ENCODE data around the gene MICAL2.

The MICAL2 gene

DNA sequence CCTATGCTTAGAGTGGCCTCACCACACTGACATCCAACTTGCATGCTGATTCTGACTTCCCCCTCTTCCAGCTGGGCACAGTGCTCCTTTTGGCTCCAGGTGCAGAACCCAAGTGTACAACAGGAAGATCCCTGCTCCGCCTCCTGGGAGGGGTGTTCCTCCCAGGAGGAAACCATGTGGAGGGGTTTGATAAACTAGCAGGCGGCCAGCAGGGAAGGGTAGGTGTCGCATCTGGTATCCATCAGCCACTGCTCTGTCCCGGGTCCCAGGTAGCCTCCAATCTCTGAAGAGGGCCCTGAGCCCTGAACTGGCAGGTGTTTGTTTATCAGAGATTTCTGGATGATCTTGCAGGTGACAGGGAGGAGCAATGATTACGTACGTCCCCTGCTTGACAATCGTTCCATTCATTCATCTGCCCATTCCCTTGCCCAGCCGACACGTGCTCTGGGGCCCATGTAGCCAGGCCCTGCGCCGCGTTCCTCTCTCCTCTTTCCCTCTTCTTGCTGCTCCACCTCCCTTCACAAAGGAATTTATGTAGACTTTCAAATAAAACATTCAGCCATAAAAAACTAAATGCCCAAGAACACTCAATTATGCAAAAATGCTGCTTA is 41.2 kb upstream of the MICAL2 start:
- no peak overlapping the region for H3K27ac ChIP-seq (ENCODE audit: low read depth, low read length, severe bottlenecking)
- 89 to 95% methylated on average over 10 to 11 of the region's 12 CpGs for WGBS, 2 experiments (ENCODE audit: insufficient coverage in 2 of 2)
- H3K4me3 ChIP-seq (ENCODE audit: extremely low read depth, insufficient read depth, low read length, poor library complexity, severe bottlenecking), result no peak overlapping the region
- no peaks in the 10 kb centered on the region for H3K9me3 ChIP-seq (ENCODE audit: control insufficient read depth, low read length)
- H3K36me3 ChIP-seq (ENCODE audit: control insufficient read depth, insufficient read depth, low read length), result no peaks in the 10 kb centered on the region
- H3K4me1 ChIP-seq (ENCODE audit: control insufficient read depth, insufficient read depth, low read length, poor library complexity, severe bottlenecking), result peaks cover 32% of the 10 kb centered on the region

- no peak overlapping the region for H3K4me3 ChIP-seq (ENCODE audit: extremely low read depth, insufficient read depth, low read length, poor library complexity, severe bottlenecking)
- peaks cover 32% of the 10 kb centered on the region for H3K4me1 ChIP-seq (ENCODE audit: control insufficient read depth, insufficient read depth, low read length, poor library complexity, severe bottlenecking)
- H3K9me3 ChIP-seq (ENCODE audit: control insufficient read depth, low read length), result peaks cover 7% of the 10 kb centered on the region
- WGBS, 2 experiments (ENCODE audit: insufficient coverage in 2 of 2), result 90 to 96% methylated on average over 9 to 14 of the region's 14 CpGs
- no peaks in the 10 kb centered on the region for H3K36me3 ChIP-seq (ENCODE audit: control insufficient read depth, insufficient read depth, low read length)
- no peak overlapping the region for H3K27ac ChIP-seq (ENCODE audit: low read depth, low read length, severe bottlenecking)
Measured at GRCh38 chr11:12070446-12071267, 39.7 kb upstream of the MICAL2 start.

DNA sequence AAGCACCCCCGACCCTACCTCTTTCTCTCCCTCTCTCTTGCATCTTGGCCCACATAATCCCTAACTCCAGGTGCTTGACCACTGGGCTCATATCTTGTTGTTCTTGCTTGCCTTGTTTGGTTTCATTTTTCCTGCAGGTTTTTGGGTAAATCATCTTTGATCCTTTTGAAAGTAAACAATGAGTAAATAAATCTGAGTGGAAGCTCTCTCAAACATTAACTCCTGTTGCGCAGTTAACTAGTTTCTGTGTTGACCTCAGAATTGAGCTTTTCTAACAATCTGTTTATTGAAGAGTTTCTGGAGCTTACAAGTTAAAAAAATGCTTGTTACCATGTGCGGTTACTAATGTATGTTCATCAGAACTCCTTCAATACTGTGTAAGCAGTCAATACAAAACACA is 38.8 kb upstream of the MICAL2 start:
- Histone ChIP-seq H3K4me1 (ENCODE audit: control insufficient read depth, insufficient read depth, low read length, poor library complexity, severe bottlenecking) (peaks cover 24% of the 10 kb centered on the region), H3K9me3 (ENCODE audit: control insufficient read depth, low read length) (peaks cover 10% of the 10 kb centered on the region), H3K36me3 (ENCODE audit: control insufficient read depth, insufficient read depth, low read length) (no peaks in the 10 kb centered on the region), H3K4me3 (ENCODE audit: extremely low read depth, insufficient read depth, low read length, poor library complexity, severe bottlenecking) (no peak overlapping the region), H3K27ac (ENCODE audit: low read depth, low read length, severe bottlenecking) (no peak overlapping the region)
- 100% methylated on average over 1 of the region's 3 CpGs for WGBS, 2 experiments (ENCODE audit: insufficient coverage in 2 of 2)

GRCh38 chr11:12073436-12073835 is 37.0 kb upstream of the MICAL2 start:
- no peak overlapping the region for H3K27ac ChIP-seq (ENCODE audit: low read depth, low read length, severe bottlenecking)
- peaks cover 10% of the 10 kb centered on the region for H3K9me3 ChIP-seq (ENCODE audit: control insufficient read depth, low read length)
- H3K36me3 ChIP-seq (ENCODE audit: control insufficient read depth, insufficient read depth, low read length), result no peaks in the 10 kb centered on the region
- H3K4me1 ChIP-seq (ENCODE audit: control insufficient read depth, insufficient read depth, low read length, poor library complexity, severe bottlenecking), result peaks cover 13% of the 10 kb centered on the region
- no peak overlapping the region for H3K4me3 ChIP-seq (ENCODE audit: extremely low read depth, insufficient read depth, low read length, poor library complexity, severe bottlenecking)
- WGBS, 2 experiments (ENCODE audit: insufficient coverage in 2 of 2), result 89 to 97% methylated on average over 4 to 7 of the region's 8 CpGs

GRCh38 chr11:12073886-12074285 is 36.5 kb upstream of the MICAL2 start:
- Histone ChIP-seq H3K36me3 (ENCODE audit: control insufficient read depth, insufficient read depth, low read length) (no peaks in the 10 kb centered on the region), H3K4me1 (ENCODE audit: control insufficient read depth, insufficient read depth, low read length, poor library complexity, severe bottlenecking) (peaks cover 11% of the 10 kb centered on the region), H3K9me3 (ENCODE audit: control insufficient read depth, low read length) (peaks cover 10% of the 10 kb centered on the region), H3K4me3 (ENCODE audit: extremely low read depth, insufficient read depth, low read length, poor library complexity, severe bottlenecking) (no peak overlapping the region), H3K27ac (ENCODE audit: low read depth, low read length, severe bottlenecking) (no peak overlapping the region)
- WGBS, 2 experiments (ENCODE audit: insufficient coverage in 2 of 2), result 96 to 97% methylated on average over 3 to 4 of the region's 4 CpGs

DNA sequence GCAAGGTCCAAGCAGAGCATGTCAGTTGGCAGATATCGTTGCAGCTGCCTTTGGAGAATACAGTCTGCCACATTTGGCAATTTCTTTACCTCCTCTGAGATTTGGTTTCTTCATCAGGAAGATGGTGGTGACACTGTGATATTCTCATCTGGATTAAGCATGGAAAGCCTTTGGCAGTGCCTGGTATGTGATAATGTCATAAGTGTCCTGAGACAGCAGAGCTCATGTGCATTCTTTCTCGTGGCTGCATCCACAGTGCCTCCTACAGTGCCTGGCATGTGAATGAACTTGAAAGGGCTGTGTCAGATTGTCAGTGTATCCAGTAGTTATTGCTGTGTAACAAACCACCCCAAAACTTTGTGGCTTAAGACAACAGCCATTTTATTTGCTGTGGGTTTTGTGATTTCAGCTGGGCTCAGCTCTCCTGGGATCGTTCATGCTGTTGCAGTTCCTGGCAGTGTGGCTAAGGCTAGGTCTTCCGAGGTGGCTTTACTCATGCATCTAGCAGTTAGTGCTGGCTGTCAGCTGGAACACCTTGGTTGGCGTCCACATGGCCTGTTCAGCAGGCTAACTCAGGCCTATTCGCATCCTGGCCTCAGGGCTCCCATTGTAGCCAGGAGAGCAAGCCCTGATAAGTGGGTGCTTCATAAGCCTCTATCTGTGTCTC is 35.7 kb upstream of the MICAL2 start:
- H3K4me3 ChIP-seq (ENCODE audit: extremely low read depth, insufficient read depth, low read length, poor library complexity, severe bottlenecking), result no peak overlapping the region
- H3K9me3 ChIP-seq (ENCODE audit: control insufficient read depth, low read length), result peaks cover 10% of the 10 kb centered on the region
- WGBS, 2 experiments (ENCODE audit: insufficient coverage in 2 of 2), result 85 to 93% methylated on average over 6 of the region's 6 CpGs
- no peak overlapping the region for H3K27ac ChIP-seq (ENCODE audit: low read depth, low read length, severe bottlenecking)
- no peaks in the 10 kb centered on the region for H3K36me3 ChIP-seq (ENCODE audit: control insufficient read depth, insufficient read depth, low read length)
- peaks cover 11% of the 10 kb centered on the region for H3K4me1 ChIP-seq (ENCODE audit: control insufficient read depth, insufficient read depth, low read length, poor library complexity, severe bottlenecking)

DNA sequence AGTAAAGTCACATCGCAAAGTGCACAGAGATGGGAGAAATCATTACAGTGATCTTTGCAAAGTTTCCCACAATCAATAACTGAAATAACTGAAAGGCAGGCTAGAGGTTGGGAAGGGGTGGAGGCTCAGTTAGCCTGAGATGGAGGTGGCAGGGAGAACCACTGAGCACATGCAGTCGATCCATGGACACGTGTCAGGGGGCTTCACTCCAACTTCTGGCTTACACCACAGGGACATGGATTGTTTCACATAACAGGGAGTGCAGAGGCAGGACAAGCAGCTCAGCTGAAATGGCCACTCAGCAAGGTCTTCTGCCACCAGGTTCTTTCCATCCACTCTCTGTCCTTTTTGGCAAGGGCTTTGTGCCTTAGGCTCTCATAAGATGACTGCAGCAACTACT is 35.1 kb upstream of the MICAL2 start:
- H3K4me1 ChIP-seq (ENCODE audit: control insufficient read depth, insufficient read depth, low read length, poor library complexity, severe bottlenecking), result peaks cover 14% of the 10 kb centered on the region
- H3K9me3 ChIP-seq (ENCODE audit: control insufficient read depth, low read length), result peaks cover 10% of the 10 kb centered on the region
- H3K4me3 ChIP-seq (ENCODE audit: extremely low read depth, insufficient read depth, low read length, poor library complexity, severe bottlenecking), result no peak overlapping the region
- H3K36me3 ChIP-seq (ENCODE audit: control insufficient read depth, insufficient read depth, low read length), result no peaks in the 10 kb centered on the region
- no peak overlapping the region for H3K27ac ChIP-seq (ENCODE audit: low read depth, low read length, severe bottlenecking)
- WGBS, 2 experiments (ENCODE audit: insufficient coverage in 2 of 2), result 95 to 100% methylated on average over 3 of the region's 3 CpGs

- Histone ChIP-seq H3K36me3 (ENCODE audit: control insufficient read depth, insufficient read depth, low read length) (no peaks in the 10 kb centered on the region), H3K27ac (ENCODE audit: low read depth, low read length, severe bottlenecking) (no peak overlapping the region), H3K4me1 (ENCODE audit: control insufficient read depth, insufficient read depth, low read length, poor library complexity, severe bottlenecking) (peaks cover 14% of the 10 kb centered on the region), H3K9me3 (ENCODE audit: control insufficient read depth, low read length) (peaks cover 10% of the 10 kb centered on the region), H3K4me3 (ENCODE audit: extremely low read depth, insufficient read depth, low read length, poor library complexity, severe bottlenecking) (no peak overlapping the region)
- 90 to 91% methylated on average over 14 of the region's 15 CpGs for WGBS, 2 experiments (ENCODE audit: insufficient coverage in 2 of 2)
Measured at GRCh38 chr11:12075822-12076821, 34.3 kb upstream of the MICAL2 start.

GRCh38 chr11:12076840-12077534 is 33.4 kb upstream of the MICAL2 start:
- H3K4me1 ChIP-seq (ENCODE audit: control insufficient read depth, insufficient read depth, low read length, poor library complexity, severe bottlenecking), result peaks cover 14% of the 10 kb centered on the region
- WGBS, 2 experiments (ENCODE audit: insufficient coverage in 2 of 2), result 94 to 97% methylated on average over 3 of the region's 4 CpGs
- no peaks in the 10 kb centered on the region for H3K36me3 ChIP-seq (ENCODE audit: control insufficient read depth, insufficient read depth, low read length)
- no peak overlapping the region for H3K27ac ChIP-seq (ENCODE audit: low read depth, low read length, severe bottlenecking)
- no peak overlapping the region for H3K4me3 ChIP-seq (ENCODE audit: extremely low read depth, insufficient read depth, low read length, poor library complexity, severe bottlenecking)
- peaks cover 10% of the 10 kb centered on the region for H3K9me3 ChIP-seq (ENCODE audit: control insufficient read depth, low read length)
